Nephron progenitor cell (in vitro differentiated cells): Measurements from ENCODE around the gene ZFP36L1.

Experiments used
- DNase-seq: peaks from one replicate; pipeline ENCODE4 v3.0.0; 2021
- H3K27ac Mint-ChIP-seq: 2 replicates; pipeline ENCODE4 v1.8.0; 2021; ENCODE audit warnings: mild to moderate bottlenecking, moderate library complexity, mixed read lengths
- H3K27me3 Mint-ChIP-seq: 2 replicates; pipeline ENCODE4 v1.8.0; 2021; ENCODE audit warnings: mild to moderate bottlenecking, low read depth, mixed read lengths; ENCODE audit not compliant: poor library complexity
- H3K36me3 Mint-ChIP-seq: 2 replicates; pipeline ENCODE4 v1.8.0; 2021; ENCODE audit warnings: low read depth, mixed read lengths
- H3K4me1 Mint-ChIP-seq: 2 replicates; pipeline ENCODE4 v1.8.0; 2021; ENCODE audit warnings: mixed read lengths
- H3K4me3 Mint-ChIP-seq: 2 replicates; pipeline ENCODE4 v1.8.0; 2021; ENCODE audit warnings: mild to moderate bottlenecking, moderate library complexity, mixed read lengths
- H3K9me3 Mint-ChIP-seq: 2 replicates; pipeline ENCODE4 v1.8.0; 2021; ENCODE audit warnings: mild to moderate bottlenecking, moderate library complexity, mixed read lengths
- CTCF ChIP-seq: fragments of 200-600 bp; sonication (generic); IDR thresholded peaks from 2 replicates; pipeline ENCODE4 v1.5.0; 2021; ENCODE audit warnings: antibody characterized with exemption

The ZFP36L1 gene

DNA sequence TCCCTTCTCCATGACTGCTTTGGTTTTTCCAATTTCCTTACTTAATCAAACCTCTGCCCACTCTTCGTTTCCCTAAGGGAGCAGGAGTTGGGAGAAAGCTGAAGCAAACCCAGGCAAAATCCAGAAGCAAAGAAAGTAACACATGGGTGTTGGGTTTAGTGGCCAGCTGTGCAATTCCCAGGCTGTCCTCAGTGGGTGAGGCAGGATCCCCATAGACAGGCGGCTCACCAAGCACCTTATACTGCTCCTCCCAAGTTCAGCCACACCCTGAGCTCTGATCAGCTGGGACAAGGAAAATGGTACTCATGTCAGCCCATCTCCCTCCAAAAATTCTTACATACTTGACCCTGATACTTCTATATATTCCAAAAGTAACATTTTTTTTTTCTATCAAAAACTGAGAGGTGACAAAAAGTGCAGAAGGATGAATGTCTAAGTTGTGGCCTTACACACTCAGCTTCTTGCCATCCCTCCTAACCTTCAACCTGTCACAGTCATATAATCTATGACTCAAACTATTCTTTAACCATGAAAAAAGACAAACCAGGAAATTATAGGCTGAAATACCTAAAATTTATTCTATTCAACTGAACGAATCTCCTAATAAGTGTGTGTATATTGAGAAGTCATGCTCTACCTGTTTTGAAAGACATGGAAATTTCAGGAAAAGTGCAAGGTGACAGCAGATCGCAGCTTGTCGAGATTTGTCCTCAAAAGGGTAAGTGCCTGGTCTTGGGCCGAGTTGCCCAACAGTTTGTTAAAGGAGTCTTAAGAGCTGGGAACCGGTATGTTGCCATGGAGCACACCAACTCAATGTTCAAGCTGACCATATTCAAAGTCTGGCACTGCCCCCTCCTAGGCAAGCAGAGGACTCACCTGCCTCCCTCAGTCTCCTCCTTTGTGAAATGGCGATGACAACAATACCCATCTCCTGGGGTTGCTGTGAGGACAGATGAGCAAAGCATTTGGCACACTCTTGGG, 17.6 kb upstream of the ZFP36L1 start:
- H3K9me3 Mint-ChIP-seq: peaks cover 30% of the 10 kb centered on the region
- no peak for TF ChIP-seq CTCF
- H3K27ac Mint-ChIP-seq: peak overlapping the region; percentile 51
- peaks cover 86% of the 10 kb centered on the region for H3K4me1 Mint-ChIP-seq
- H3K27me3 Mint-ChIP-seq: peaks cover 7% of the 10 kb centered on the region
- no peak for DNase-seq
- H3K4me3 Mint-ChIP-seq: no peak overlapping the region
- peaks cover 30% of the 10 kb centered on the region for H3K36me3 Mint-ChIP-seq

- no peak for TF ChIP-seq CTCF
- Mint-ChIP-seq H3K9me3 (peaks cover 40% of the 10 kb centered on the region), H3K27me3 (peaks cover 7% of the 10 kb centered on the region), H3K4me1 (peaks cover 77% of the 10 kb centered on the region), H3K36me3 (peaks cover 40% of the 10 kb centered on the region), H3K27ac (peak overlapping the region; percentile 8), H3K4me3 (no peak overlapping the region)
- no peak for DNase-seq
These were observed 16.7 kb upstream of the ZFP36L1 start for GRCh38 chr14:68809524-68809923.

- Mint-ChIP-seq H3K36me3 (peaks cover 44% of the 10 kb centered on the region), H3K27ac (peak overlapping the region; percentile 19), H3K4me1 (peaks cover 70% of the 10 kb centered on the region), H3K9me3 (peaks cover 45% of the 10 kb centered on the region), H3K4me3 (no peak overlapping the region), H3K27me3 (peaks cover 7% of the 10 kb centered on the region)
- TF ChIP-seq CTCF: no peak
- no peak for DNase-seq
These were observed 16.0 kb upstream of the ZFP36L1 start for GRCh38 chr14:68808696-68809480.

DNA sequence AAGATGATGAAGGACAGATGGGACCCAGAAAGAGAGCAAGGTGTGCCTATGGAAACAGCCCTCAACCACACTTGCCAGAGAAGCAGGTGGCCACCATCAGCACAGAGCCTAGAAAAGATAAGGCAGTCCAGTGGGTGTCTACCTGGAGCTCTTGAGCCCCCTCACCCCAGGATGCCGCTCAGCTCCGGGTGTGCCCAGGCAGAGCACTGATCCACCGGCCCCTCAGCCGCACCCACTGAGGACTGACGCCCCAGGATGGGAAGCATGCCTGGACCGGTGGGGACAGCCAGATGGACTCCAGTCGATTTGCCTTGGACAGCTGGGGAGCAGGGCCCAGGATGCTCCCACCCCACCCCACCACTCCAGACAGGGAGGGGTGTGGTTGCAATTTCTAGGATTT, 15.1 kb upstream of the ZFP36L1 start:
- Mint-ChIP-seq H3K4me3 (no peak overlapping the region), H3K27ac (no peak overlapping the region), H3K27me3 (peaks cover 7% of the 10 kb centered on the region), H3K36me3 (peaks cover 51% of the 10 kb centered on the region), H3K9me3 (peaks cover 54% of the 10 kb centered on the region), H3K4me1 (peaks cover 61% of the 10 kb centered on the region)
- TF ChIP-seq CTCF: no peak
- no peak for DNase-seq

DNA sequence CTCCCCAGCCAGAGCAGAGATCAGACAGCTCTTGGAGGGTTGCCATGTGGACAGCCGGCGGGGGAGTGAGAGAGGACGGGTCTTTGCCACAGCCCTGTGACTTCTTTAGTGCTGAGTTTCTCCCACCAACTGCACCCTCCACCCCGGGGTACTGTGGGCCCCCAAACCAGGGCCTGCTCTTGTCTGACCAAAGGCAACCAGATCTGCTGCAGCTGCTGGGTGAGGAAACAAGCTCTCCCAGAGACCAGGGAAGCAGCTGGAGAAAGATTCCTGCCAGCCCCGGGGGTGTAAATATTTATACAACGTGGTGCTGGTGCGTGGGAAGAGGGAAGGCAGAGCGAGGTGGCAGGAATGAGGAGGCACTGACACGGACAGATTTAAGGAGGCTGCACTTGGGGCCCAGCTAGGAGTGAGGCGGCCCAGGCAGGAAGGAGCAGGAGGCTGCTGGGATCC, 14.3 kb upstream of the ZFP36L1 start:
- H3K4me3 Mint-ChIP-seq: no peak overlapping the region
- H3K27me3 Mint-ChIP-seq: peaks cover 7% of the 10 kb centered on the region
- peaks cover 56% of the 10 kb centered on the region for H3K4me1 Mint-ChIP-seq
- H3K36me3 Mint-ChIP-seq: peaks cover 56% of the 10 kb centered on the region
- peak overlapping the region; percentile 74 for H3K27ac Mint-ChIP-seq
- peaks cover 60% of the 10 kb centered on the region for H3K9me3 Mint-ChIP-seq
- no peak for DNase-seq
- no peak for TF ChIP-seq CTCF
